Measurements from ENCODE around the gene LAMA5.

LAMA5 gene

DNA sequence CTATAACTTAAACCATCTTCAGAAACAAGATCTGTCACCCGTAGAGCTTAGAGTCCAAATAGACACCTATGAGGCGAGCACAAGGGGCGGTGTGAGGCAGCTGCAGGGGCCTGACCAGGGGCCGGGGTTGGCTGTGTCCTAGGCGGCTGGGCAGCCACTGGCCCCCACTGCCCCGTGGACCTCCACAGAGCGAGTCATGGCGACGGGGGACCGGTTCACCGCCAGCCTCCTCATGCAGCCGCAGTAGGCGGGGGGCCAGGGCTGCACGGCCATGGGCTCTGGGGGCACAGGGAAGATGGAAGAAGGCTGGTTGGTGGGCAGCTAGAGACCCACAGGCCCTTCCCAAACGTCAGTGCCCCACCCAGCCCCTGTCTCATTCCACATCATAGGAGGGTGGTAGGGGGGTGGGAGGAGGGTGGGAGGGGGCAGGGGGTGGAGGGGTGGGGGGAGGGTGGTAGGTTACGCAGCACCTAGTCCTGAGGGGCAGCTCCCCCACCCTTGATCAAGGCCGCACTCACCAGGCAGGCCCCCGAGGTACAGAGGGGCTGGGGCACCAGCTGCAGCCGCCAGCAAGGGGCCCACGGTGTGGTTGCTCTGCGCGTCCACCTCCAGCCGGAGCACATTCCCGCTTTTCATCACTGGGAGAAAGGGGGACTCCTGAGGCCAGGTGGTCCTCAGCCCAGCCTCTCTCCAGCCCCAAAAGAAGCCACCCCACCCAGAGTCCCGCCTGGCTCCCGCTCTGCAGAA, 57.7 kb downstream of the LAMA5 start:
- TF ChIP-seq EZH2 (IDR thresholded peaks at IDR 0.05; ENCODE audit: borderline replicate concordance, low read depth, low read length, severe bottlenecking): no peak
- TF ChIP-seq, protein P1, sequence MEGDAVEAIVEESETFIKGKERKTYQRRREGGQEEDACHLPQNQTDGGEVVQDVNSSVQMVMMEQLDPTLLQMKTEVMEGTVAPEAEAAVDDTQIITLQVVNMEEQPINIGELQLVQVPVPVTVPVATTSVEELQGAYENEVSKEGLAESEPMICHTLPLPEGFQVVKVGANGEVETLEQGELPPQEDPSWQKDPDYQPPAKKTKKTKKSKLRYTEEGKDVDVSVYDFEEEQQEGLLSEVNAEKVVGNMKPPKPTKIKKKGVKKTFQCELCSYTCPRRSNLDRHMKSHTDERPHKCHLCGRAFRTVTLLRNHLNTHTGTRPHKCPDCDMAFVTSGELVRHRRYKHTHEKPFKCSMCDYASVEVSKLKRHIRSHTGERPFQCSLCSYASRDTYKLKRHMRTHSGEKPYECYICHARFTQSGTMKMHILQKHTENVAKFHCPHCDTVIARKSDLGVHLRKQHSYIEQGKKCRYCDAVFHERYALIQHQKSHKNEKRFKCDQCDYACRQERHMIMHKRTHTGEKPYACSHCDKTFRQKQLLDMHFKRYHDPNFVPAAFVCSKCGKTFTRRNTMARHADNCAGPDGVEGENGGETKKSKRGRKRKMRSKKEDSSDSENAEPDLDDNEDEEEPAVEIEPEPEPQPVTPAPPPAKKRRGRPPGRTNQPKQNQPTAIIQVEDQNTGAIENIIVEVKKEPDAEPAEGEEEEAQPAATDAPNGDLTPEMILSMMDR (IDR thresholded peaks at IDR 0.05; ENCODE audit: borderline replicate concordance, extremely low read depth, low read length, poor library complexity, severe bottlenecking): no peak
- Histone ChIP-seq H3K4me3 (ENCODE audit: low read depth in 1 of 2, low read length in 2 of 2) (no peak overlapping the region), H3K9me3 (ENCODE audit: insufficient read depth, low read length, severe bottlenecking) (no peaks in the 10 kb centered on the region), H4K20me1 (ENCODE audit: insufficient read depth, low read length) (peaks cover 45% of the 10 kb centered on the region), H2AFZ (ENCODE audit: low read depth, low read length) (no peak overlapping the region), H3K36me3 (ENCODE audit: insufficient read depth, low read length) (peaks cover 50% of the 10 kb centered on the region), H3K79me2 (ENCODE audit: insufficient read depth, low read length) (peaks cover 25% of the 10 kb centered on the region), H3K4me1 (ENCODE audit: insufficient read depth, low read length) (peaks cover 18% of the 10 kb centered on the region), H3K9ac (ENCODE audit: low read depth, low read length) (no peak overlapping the region), H3K4me2 (ENCODE audit: insufficient read depth, low read length) (no peak overlapping the region), H3K27ac (ENCODE audit: low read length) (no peak overlapping the region), H3K27me3 (ENCODE audit: insufficient read depth, low read length, poor library complexity) (no peaks in the 10 kb centered on the region)
- DNase-seq: no peak
- ATAC-seq (ENCODE audit: insufficient read depth, low read depth): no peak

DNA sequence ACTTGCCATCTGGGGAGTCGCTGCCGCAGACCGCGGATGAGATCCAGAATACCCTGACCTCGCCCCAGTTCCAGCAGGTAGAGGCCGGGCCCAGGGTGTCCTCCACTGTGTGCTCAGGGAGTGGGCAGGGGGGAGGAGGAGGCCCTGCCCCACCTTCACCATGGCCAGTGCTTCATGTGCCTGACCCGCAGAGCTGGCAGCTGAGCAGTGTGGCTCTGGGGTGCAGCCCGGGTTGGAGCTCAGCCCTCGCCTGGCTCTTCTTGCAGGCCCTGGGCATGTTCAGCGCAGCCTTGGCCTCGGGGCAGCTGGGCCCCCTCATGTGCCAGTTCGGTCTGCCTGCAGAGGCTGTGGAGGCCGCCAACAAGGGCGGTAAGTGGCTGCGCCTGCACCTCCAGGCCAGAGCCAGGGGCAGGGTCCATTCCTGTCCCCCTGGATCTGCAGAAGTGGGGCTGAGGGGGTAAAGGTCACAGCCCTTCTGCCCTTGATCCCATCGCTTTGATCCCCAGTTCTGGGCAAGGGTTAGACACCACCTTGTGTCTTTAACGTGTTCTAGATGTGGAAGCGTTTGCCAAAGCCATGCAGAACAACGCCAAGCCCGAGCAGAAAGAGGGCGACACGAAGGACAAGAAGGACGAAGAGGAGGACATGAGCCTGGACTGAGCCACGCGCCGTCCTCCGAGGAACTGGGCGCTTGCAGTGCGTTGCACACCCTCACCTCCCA, 58.9 kb downstream of the LAMA5 start:
- DNase-seq (no peak), ATAC-seq (ENCODE audit: insufficient read depth, low read depth) (no peak)
- Histone ChIP-seq H4K20me1 (ENCODE audit: insufficient read depth, low read length) (peaks cover 56% of the 10 kb centered on the region), H3K79me2 (ENCODE audit: insufficient read depth, low read length) (peaks cover 36% of the 10 kb centered on the region), H3K27me3 (ENCODE audit: insufficient read depth, low read length, poor library complexity) (no peaks in the 10 kb centered on the region), H2AFZ (ENCODE audit: low read depth, low read length) (no peak overlapping the region), H3K36me3 (ENCODE audit: insufficient read depth, low read length) (peaks cover 61% of the 10 kb centered on the region), H3K27ac (ENCODE audit: low read length) (no peak overlapping the region), H3K4me2 (ENCODE audit: insufficient read depth, low read length) (no peak overlapping the region), H3K4me3 (ENCODE audit: low read depth in 1 of 2, low read length in 2 of 2) (no peak overlapping the region), H3K9ac (ENCODE audit: low read depth, low read length) (no peak overlapping the region), H3K4me1 (ENCODE audit: insufficient read depth, low read length) (peaks cover 28% of the 10 kb centered on the region), H3K9me3 (ENCODE audit: insufficient read depth, low read length, severe bottlenecking) (no peaks in the 10 kb centered on the region)
- TF ChIP-seq EZH2 (IDR thresholded peaks at IDR 0.05; ENCODE audit: borderline replicate concordance, low read depth, low read length, severe bottlenecking): no peak
- TF ChIP-seq, protein P1 (IDR thresholded peaks at IDR 0.05; ENCODE audit: borderline replicate concordance, extremely low read depth, low read length, poor library complexity, severe bottlenecking): no peak

DNA sequence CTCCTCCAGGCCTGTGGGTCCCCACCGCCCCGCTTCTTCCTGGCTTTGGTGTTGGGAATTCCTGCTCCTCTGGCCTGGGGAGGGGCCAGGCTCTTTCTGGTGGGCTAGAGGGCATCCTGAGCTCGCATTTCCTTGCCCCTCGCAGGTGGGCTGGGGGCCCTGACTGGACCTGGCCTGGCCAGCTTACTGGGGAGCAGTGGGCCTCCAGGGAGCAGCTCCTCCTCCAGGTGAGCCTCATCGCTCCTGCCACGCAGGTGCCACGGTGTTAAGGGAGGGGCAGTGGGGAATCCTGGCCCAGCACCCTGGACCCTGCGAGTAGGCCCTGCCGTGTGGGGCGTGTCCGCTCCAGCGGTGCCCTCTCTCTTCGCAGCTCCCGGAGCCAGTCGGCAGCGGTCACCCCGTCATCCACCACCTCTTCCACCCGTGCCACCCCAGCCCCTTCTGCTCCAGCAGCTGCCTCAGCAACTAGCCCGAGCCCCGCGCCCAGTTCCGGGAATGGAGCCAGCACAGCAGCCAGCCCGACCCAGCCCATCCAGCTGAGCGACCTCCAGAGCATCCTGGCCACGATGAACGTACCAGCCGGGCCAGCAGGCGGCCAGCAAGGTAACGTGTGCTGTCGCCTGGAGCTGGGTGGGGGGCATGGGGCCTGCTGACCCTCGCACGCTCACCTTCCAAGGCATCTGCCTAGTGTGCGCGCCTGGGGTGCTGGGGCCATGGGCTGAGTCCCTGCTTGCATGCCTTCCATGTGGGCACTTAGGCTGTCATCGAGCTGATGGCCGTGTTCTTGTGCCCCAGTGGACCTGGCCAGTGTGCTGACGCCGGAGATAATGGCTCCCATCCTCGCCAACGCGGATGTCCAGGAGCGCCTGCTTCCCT, 59.6 kb downstream of the LAMA5 start:
- Histone ChIP-seq H3K36me3 (ENCODE audit: insufficient read depth, low read length) (peaks cover 62% of the 10 kb centered on the region), H3K9me3 (ENCODE audit: insufficient read depth, low read length, severe bottlenecking) (no peaks in the 10 kb centered on the region), H3K4me3 (ENCODE audit: low read depth in 1 of 2, low read length in 2 of 2) (no peak overlapping the region), H4K20me1 (ENCODE audit: insufficient read depth, low read length) (peaks cover 57% of the 10 kb centered on the region), H3K4me2 (ENCODE audit: insufficient read depth, low read length) (no peak overlapping the region), H3K4me1 (ENCODE audit: insufficient read depth, low read length) (peaks cover 28% of the 10 kb centered on the region), H3K79me2 (ENCODE audit: insufficient read depth, low read length) (peaks cover 41% of the 10 kb centered on the region), H3K9ac (ENCODE audit: low read depth, low read length) (no peak overlapping the region), H3K27me3 (ENCODE audit: insufficient read depth, low read length, poor library complexity) (no peaks in the 10 kb centered on the region), H3K27ac (ENCODE audit: low read length) (no peak overlapping the region), H2AFZ (ENCODE audit: low read depth, low read length) (no peak overlapping the region)
- DNase-seq (no peak), ATAC-seq (ENCODE audit: insufficient read depth, low read depth) (no peak)
- TF ChIP-seq, protein P1 (IDR thresholded peaks at IDR 0.05; ENCODE audit: borderline replicate concordance, extremely low read depth, low read length, poor library complexity, severe bottlenecking): no peak
- TF ChIP-seq EZH2 (IDR thresholded peaks at IDR 0.05; ENCODE audit: borderline replicate concordance, low read depth, low read length, severe bottlenecking): no peak
